ENCODE results near the gene ACOX2. TPM values are rescaled to one million over a fixed set of nuclear protein-coding genes. Genes with fewer than 3 reads are reported as not detected.
A peak's percentile ranks its signal among the peaks of the same experiment; 100 is the strongest.

The ACOX2 gene
- total RNA-seq, 1 donor from 2014 or later, result 18.8 TPM

DNA sequence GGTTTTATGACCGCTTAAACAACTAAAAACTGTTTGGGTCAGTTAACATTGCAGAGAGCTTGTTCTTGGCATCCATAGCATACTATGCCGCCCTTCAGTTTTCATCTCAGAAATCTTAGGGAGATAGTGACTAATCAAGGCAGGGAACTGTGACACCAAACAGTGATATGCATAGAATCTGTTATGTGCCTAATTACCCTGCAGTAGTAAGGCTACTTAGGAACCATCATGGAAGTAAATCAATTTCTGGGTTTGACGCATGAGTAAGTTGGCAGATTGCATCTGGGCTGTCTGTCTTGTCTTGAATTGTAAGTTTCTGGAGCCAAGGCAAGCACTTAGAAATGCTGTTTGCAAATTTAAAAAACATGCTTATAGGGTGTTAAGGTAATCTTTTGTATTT is 22.6 kb downstream of the ACOX2 start:
- DNase-seq (ENCODE audit: low spot score), result no peak

DNA sequence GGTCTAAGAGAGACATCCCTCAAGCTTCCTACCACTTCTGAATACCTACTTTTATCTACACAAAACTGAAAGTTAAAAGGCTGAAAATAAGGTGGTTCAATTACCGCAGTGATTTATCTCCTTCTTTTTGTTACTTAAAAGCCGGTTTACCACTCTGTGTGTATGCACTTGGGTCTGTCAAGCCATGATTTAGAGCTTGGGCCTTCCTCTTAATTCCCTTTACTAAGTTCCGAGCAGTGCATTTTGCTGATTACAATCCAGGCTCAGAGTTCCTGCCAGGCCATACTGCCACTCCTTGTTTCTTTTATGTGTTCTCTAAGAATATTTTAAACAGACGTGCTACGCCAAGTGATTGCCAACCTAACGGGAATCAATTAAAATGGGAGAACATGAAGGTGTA is 28.6 kb downstream of the ACOX2 start:
- DNase-seq (ENCODE audit: low spot score), result no peak

- DNase-seq (ENCODE audit: low spot score), result no peak
Measured at GRCh38 chr3:58507356-58508078, 29.5 kb downstream of the ACOX2 start.

DNA sequence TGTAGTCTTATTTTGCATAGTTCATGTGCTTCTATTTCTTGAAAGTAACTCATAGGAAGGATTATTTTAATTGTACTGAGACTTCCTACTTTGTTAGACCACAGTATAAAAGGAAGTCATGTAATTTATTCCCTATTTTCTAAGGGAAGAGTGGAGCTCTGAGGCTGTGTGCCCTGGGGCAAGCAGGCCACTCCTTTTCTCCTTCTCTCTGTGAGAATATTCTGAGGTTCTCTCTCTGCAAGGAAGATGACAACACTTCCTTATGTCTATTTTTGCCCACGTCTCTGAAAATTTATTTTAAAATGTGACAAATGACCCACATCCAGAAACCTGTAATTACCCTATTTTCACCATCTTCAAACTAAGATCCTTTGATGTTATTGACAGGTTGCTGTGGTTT is 34.1 kb downstream of the ACOX2 start:
- DNase-seq (ENCODE audit: low spot score), result no peak

- DNase-seq (ENCODE audit: low spot score), result no peak
Measured at GRCh38 chr3:58497097-58497496, 39.9 kb downstream of the ACOX2 start.

DNA sequence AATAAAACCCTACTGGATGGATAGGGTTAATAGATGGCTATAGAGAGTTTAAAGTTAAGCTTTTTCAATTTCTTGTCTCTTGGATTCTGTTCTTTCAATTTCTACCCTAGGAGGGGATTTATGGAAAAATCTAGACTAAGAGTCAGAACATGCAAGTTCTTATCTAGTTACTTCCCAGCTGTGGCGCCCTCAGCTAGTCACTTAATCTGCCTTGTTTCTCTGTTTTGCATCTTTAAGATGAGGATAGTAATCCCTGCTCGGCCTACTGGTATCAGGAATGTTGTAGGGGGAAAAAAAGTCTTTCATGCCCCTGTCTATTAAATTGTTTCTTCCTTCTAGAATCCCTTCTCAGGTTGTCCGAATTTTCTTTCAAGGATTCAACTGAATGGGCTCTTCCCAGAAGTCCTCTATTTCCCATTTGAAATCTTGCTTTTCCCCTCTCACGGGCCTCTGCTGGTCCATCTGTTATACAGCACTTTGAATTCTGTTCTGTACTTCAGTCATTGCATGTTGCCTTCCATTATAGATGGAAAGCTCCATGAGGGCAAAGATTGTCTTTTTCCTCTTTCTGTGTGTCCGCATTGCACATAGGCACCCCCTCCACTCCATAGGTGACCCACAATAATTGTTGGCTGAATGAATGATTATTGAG is 40.7 kb downstream of the ACOX2 start:
- DNase-seq (ENCODE audit: low spot score), result no peak

DNA sequence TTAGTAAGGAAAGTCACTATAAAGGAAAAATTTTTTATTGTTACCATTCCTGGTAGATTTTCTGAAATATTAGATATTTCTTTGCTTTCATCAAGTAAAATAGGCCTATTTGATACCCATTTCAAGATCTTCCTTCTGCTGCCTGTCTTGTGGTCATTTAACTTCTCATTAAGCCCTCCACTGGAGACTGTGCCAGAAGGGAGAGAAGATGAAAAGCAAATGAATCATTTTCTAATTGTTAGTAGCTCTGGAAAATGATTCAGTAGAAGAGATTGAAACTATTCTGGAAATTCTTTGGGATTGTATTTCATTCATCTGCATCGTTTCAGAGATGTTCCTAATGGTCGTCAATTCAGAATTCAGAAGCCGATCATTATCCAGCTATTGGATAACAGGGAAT is 41.9 kb downstream of the ACOX2 start:
- DNase-seq (ENCODE audit: low spot score), result no peak

DNA sequence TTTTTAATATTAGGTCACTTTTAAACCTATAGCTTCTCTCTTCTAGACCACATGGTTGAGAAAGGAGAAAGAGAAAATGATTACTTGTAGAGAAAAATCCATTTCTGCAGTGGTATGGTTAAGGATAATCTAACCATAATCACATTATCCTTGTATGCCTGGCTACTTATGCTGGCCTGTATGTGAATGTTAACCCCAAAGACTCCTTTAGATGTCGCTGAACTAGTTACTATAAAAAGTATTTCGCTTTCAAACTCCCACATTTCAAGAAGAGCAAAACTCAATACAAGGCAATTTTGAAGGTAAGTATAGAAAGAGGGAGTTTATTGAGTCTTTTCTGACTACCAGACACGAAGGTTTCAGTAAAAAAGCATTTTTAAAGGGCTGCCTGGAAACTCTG is 42.9 kb downstream of the ACOX2 start:
- no peak for DNase-seq (ENCODE audit: low spot score)

GRCh38 chr3:58492494-58492905 is 44.5 kb downstream of the ACOX2 start:
- DNase-seq (ENCODE audit: low spot score), result no peak

DNA sequence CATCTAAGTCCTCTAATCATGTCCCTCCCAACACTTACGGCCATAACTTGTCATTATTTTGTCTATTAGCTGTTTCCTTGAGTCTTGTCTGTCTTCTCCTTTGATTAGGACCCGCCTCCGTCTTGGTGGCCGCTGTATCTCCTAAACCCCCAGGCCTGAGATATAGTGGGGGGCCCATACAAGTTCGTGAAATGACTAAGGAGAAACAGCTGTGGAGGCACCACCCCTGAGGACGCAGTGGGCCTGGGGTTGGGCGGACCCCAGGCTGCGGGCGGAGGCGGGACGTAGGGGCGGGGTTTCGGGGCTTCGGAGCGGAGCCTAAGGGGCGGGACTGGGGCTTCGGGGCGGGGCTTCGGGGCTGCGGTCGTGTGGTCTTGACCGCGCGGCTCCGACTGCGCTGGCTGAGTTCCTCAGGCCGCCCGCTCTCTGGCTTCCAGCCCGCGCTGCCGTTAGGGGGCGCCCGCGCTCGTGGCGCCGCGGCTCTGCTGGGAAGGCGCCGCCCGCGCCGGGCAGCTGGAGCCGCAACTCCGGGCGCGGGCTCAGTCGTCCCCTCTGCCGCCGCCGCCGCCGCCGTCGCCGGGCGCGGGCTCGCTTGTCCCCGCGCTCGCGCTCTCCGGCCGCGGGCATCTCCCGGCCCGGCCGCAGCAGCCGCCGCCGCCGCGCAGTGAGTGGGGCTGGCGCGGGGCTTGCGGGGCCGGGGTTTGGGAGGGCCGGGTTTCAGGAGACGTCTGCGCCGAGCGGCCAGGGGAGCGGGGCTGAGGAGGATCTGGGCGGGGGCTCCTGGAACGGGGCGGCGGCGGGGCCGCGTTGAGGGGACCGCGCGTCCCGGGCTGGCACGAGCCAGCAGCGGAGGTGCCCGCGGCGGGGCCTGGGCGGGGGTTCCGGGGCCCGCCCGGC is 45.2 kb downstream of the ACOX2 start, which contains the start of gene KCTD6:
KCTD6 (plus strand) TSS at position 591 of the 897 bp plus-strand sequence. CDS start 6,660 bp downstream, outside the sequence.
- DNase-seq (ENCODE audit: low spot score), result peak; percentile 97

DNA sequence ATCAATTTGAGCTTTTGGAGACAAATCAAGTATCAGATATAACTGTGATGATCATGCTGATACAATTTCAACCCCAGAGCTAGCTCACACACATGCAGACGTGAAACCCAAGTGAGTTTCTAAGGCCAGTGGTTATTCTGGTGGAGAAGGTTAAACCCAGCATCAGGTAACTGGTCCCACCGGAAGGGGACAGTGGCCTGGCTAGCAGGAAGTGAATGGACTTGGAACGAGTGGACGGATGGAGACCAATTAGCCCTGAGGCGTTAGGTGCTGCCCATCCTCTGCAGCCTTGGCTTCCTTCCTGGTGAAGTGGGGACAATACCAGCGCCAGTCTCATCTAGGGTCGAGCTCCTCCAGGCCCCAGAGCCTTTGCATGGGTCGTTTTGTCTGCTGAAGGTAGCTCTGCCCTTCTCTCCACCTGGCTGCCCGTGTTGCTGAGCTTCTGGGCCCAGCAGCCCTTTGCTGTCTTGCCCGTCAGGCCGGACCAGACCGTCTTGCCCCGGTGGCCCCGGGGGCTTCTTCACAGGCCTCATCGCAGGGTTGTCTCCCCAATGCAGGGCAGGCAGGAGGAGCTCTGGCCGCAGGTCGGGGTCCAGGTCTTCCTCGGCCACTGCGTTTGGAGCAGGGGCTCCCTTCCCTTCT is 46.0 kb downstream of the ACOX2 start:
- DNase-seq (ENCODE audit: low spot score), result no peak

DNA sequence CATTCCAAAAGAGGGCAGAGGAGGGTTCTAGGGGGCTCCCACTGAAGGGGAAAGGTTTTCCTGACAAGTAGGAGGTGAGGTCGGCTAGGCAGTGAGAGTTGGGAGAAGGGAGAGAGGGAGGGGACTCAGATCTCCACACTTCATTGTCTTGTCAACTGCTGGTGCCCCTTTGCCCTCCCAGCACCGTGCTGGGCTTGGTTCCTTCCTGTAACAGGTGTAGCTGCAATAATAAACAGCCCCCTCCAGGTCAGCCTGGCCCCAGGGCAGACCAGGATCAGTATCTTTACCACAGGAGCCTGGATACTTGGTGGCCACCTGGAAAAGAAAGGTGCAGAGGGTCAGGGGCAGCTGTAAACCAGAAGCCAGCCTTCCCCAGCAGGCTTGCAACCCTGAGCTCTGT is 48.0 kb downstream of the ACOX2 start:
- DNase-seq (ENCODE audit: low spot score), result no peak

- DNase-seq (ENCODE audit: low spot score), result no peak
Measured at GRCh38 chr3:58487140-58487886, 49.7 kb downstream of the ACOX2 start.

- no peak for DNase-seq (ENCODE audit: low spot score)
Measured at GRCh38 chr3:58485801-58486435, 51.1 kb downstream of the ACOX2 start.

GRCh38 chr3:58484722-58485069 is 52.3 kb downstream of the ACOX2 start:
- DNase-seq (ENCODE audit: low spot score), result no peak

DNA sequence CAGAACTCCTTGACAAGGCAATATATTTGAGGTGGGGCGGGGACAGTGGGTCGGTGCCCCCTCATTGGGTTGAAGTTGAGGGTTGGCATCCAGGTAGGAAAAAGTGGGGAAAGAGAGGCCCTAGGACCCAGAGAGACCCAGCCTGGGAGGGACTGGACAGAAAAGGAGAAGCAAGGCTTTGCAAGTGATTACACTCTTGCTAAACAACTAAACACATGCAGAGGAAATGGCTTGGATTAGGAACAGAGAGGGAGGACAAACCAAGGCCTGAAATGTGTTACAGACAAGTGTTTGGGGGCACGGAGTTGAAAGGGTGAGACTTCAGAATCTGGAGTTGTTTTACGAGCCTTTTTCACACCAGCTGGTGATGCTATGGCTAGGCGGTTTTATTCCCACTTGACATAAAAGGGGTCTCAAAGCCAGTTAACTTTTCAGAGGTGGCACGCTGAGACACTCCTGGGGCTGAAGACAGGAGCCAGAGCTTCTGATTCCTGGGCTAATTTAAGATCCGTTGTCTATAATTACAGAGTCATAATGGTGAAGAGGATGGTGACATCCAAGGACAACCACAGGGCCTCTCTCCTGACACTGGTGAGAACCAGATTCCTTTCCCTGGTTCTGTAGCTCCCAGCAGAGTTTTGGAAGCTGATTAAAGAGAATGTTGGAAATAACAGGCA is 52.8 kb downstream of the ACOX2 start:
- no peak for DNase-seq (ENCODE audit: low spot score)

DNA sequence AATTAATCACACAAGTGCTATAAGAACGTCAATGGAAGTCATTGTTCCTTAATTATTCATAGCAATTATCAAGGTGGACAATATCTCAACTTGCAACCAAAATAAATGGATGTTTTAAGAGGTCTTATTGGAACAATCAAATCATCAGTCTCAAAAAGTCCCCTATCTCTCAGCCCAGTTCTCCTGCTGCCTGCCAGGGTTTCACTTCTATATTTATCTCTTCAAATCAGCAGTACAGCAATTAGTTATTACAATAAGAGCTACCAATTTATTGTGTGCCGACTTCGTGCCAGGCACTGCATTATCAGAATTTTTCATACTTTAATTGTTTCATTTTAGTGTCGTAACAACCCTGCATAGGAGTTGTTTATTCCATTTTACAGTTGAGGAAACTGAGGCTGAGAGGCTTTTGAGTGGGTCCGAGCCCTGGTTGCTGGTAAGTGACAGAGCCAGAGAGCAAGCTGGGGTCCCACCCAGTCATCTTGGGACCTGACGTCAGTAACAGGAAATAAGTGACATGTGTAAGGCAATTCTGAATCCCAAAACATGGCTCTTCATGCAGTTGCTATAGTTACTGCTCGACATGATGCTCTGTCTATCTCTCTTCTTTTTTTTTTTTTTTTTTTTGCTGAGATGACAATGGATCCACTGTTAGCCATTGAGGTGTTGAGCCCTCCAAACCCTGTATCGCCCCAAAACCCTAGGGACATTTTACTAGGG is 53.9 kb downstream of the ACOX2 start:
- no peak for DNase-seq (ENCODE audit: low spot score)

- DNase-seq (ENCODE audit: low spot score), result no peak
Measured at GRCh38 chr3:58480309-58480708, 56.7 kb downstream of the ACOX2 start.

GRCh38 chr3:58478781-58479180 is 58.2 kb downstream of the ACOX2 start:
- DNase-seq (ENCODE audit: low spot score), result no peak
